GM12865 (cell line): ENCODE data around the gene C22orf31.

ENCODE experiments used
- DNase-seq: peaks from one replicate; pipeline ENCODE4 v3.0.0; 2010; ENCODE audit warnings: low read depth
- H3K4me3 ChIP-seq: 2 replicates; pipeline ENCODE4 v1.5.1; 2011; ENCODE audit warnings: mild to moderate bottlenecking, low read depth, low read length, control low read depth
- TF ChIP-seq, protein P1 (sequence below): IDR thresholded peaks from 2 replicates; pipeline ENCODE4 v1.5.1; 2011; ENCODE audit warnings: low read length, control low read depth, low read depth, inconsistent platforms; ENCODE audit not compliant: insufficient read depth; ENCODE audit errors: missing control alignments

The C22orf31 gene

DNA sequence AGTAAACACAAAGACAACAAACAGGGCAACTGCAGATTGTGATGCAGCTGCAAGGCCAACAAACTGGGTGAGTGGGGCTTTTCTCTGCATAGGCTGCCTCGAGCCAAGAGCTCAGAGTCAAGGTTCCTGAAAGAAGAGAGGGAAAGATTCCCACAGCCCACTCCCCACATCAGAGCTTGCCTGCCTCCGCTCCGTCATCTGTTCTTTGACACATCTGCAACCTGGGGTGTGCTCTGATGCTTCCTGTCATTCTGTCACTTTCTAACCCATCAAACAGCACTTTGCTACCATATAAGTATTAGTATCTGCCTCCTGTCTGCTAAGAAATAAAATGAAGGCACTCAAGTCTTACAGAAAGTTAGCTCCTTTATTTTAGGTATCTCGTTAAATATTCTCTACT lies 46.9 kb downstream of the C22orf31 start:
- DNase-seq: no peak
- H3K4me3 ChIP-seq: no peak overlapping the region
- TF ChIP-seq, protein P1, sequence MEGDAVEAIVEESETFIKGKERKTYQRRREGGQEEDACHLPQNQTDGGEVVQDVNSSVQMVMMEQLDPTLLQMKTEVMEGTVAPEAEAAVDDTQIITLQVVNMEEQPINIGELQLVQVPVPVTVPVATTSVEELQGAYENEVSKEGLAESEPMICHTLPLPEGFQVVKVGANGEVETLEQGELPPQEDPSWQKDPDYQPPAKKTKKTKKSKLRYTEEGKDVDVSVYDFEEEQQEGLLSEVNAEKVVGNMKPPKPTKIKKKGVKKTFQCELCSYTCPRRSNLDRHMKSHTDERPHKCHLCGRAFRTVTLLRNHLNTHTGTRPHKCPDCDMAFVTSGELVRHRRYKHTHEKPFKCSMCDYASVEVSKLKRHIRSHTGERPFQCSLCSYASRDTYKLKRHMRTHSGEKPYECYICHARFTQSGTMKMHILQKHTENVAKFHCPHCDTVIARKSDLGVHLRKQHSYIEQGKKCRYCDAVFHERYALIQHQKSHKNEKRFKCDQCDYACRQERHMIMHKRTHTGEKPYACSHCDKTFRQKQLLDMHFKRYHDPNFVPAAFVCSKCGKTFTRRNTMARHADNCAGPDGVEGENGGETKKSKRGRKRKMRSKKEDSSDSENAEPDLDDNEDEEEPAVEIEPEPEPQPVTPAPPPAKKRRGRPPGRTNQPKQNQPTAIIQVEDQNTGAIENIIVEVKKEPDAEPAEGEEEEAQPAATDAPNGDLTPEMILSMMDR: no peak

DNA sequence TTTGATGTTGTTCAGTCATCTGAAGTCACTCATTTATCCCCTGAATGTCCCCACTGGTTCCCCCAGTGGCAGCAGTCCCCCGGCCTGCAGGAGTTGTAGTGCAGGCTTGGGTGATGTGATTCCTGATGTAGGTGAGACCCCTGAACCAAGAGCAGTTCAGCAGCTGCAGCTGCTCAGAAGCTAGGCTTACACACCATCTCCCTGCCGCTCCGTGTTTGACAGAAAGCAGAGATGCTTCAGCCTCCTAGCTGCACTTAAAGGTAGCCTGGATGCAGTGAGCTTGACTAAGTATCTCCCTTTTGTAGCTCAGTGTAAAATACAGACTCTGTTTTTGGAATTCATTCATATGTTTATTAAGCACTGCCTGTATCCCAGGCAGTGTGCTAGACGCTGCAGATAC lies 47.3 kb downstream of the C22orf31 start:
- DNase-seq: no peak
- no peak overlapping the region for H3K4me3 ChIP-seq
- TF ChIP-seq, protein P1: no peak

DNA sequence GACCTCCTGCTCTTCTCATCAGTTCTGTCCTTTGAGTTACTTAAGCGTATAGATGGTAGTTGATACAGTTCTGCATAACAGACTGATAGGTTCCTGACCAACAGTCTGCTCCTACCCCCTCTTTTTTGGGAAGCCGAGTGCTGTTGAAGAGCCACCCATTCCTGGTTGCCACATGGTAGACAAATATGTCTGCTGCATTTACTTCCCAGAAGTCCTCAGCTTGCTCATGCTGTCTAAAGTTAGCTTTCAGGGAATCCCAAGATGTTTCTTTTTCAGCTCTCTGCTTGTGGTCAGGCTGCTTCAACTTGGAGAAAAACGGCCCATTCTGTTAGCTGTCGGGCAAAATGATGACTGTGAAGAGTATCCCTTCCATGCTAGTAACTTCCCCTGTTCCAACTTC lies 48.7 kb downstream of the C22orf31 start:
- no peak overlapping the region for H3K4me3 ChIP-seq
- DNase-seq: no peak
- TF ChIP-seq, protein P1: no peak

DNA sequence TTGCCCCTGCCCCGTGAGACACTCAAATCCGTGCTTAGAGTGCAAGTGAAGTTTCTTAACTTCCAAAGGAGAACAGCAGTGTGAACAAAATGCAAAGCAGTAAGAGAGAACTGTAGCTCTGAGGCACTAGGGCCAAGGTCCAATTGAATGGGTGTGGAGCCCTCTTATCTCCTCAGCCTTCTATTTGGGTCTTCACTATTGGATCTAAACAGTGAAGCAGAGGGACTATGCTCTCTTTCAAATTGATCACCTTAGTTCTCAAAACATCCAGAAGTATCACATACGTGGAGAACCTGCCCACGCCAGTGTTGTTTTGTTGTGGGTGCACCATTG lies 49.6 kb downstream of the C22orf31 start:
- TF ChIP-seq, protein P1: no peak
- no peak for DNase-seq
- H3K4me3 ChIP-seq: no peak overlapping the region

DNA sequence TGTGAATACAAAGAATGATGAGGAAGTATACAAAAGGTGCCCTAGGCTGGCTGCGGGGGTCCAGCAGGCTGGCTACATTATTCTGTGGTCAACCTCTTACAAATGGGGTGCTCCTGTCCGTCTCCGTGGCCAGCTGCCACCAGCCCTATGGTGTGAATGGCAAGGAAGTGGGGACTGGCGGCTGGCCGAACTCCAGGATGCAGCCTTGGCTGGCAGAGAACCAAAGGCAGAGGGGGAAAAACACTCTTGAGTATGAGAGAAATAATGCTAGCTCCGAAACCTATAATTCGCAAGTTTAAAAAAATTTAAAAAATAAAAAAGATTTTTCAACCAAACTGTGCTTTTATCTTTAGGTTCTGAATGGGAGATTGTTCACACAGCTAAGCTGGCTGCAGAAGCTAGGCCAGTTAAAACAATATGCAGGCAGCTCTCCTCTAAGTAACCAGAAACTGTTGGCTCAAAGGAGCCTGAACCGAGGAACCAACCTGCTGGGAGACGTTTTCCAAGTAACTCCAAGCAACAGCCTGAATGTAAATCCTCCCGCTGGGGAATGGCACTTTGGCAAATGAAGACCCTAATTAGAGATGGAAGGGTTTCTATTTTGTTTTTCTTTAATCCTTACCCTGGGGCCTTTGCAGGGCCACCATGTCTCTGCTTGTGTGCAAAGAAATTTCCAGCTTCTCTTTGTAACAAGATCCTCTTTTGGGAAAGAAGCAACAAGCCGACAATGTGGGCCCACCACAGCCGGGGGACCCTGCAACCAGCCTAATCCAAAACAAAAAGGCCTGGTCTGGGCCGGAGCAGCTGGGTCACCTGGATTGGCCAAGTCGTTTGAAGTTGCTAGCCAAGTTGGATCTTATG lies 50.2 kb downstream of the C22orf31 start:
- no peak for DNase-seq
- TF ChIP-seq, protein P1: no peak
- H3K4me3 ChIP-seq: no peak overlapping the region

DNA sequence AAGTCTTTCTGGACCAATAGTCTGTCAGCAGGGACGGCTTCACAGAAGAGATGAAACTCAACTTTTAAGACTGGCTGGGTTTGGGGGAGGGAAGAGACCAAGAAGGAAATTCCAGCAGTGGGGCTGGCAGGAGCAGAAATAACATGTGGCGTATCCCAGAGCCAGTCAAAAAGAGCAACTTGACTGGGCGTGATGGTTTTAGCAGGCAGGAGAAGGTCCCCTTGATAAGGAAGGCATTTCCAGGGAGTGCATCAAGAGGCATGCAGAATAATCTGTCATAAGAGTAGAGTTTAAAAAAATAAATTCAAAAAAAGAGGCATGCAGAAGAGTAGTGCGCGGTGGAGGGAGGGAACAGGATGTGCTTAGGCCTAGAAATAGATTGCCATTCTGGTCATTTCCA lies 52.5 kb downstream of the C22orf31 start:
- no peak for DNase-seq
- TF ChIP-seq, protein P1: no peak
- H3K4me3 ChIP-seq: no peak overlapping the region
